ENCODE measurements around the gene HCFC1. TPM values are rescaled to one million over a fixed set of nuclear protein-coding genes. Genes with fewer than 3 reads are reported as not detected.

The HCFC1 gene
- total and polyA plus RNA-seq, 9 of the 15 experiments (the other 6 are each of a cell fraction or from before 2014, with no cell fraction given) = 2.8 to 133 (median 17.1) TPM

DNA sequence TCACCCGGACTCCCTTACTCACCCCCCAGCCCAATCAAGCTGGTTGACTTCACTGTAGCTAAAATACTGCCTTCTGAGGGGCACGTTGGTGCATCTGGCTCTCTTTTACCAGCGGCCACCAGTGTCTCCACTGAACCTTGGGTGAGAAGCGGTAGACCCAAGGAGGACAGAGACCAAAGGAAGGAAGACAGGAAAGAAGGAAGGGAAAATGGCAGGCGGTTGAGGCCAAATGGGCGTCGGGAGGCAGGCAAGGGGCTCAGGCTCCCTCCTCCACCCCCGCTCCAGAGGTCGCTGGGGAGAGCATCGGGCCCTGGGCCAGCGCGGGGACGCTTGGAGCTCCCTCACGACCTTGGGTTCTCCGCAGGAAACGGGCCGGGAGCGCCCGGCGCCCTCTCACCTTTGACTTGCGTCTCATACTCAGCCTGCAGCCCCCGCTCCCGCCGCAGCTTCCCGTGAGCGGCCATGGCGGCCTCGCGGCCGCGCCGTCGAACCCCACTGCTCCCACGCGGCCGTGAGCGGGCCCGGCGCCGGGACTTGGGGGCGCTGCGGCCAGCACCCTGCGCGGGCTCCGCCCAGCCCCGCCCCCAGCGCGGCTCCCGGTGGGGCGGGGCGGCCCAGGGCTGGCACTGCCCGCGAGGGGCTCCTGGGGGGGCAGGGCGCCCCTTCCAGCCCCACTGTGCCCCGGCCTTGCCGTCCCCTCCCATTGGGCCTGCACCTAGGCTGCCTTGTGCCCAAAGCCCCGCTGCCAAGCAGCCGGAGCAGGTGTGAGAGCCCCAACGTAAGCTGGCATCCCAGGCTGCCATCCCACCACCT, 45.7 kb downstream of the HCFC1 start, which contains the start of gene ARHGAP4 (continued):
- TF ChIP-seq MITF (IDR thresholded peaks at IDR 0.05) (no peak), HOMEZ (CRISPR knock-in tag; IDR thresholded peaks at IDR 0.05) (no peak), RUNX1 (IDR thresholded peaks at IDR 0.05; ENCODE audit: low read depth) (peak; percentile 61; the same call in 1 of the 2 replicates), POLR2G (IDR thresholded peaks at IDR 0.05; ENCODE audit: low read depth, low read length) (peak; percentile 92), CBX2 (IDR thresholded peaks at IDR 0.05; ENCODE audit: insufficient read depth, low read length, poor library complexity, severe bottlenecking) (no peak), ZNF263 (CRISPR knock-in tag; IDR thresholded peaks at IDR 0.05; ENCODE audit: borderline replicate concordance) (no peak), SIX5 (IDR thresholded peaks at IDR 0.05; ENCODE audit: borderline replicate concordance in 1 of 2, insufficient read depth in 1 of 2, low read depth in 1 of 2, low read length in 2 of 2) (no peak), ZNF76 (CRISPR knock-in tag; IDR thresholded peaks at IDR 0.05; ENCODE audit: borderline replicate concordance) (no peak), HDAC1 (IDR thresholded peaks at IDR 0.05) (no peak), ETS2 (tag; IDR thresholded peaks at IDR 0.05; ENCODE audit: borderline replicate concordance, poor library complexity, severe bottlenecking) (no peak), ZC3H4 (CRISPR knock-in tag; IDR thresholded peaks at IDR 0.05; ENCODE audit: borderline replicate concordance) (peak; percentile 81; the same call in 1 of the 2 replicates), CHD1 (IDR thresholded peaks at IDR 0.05; ENCODE audit: low read length) (no peak), MTA1 (IDR thresholded peaks at IDR 0.05; ENCODE audit: borderline replicate concordance) (no peak), ZNF121 (CRISPR knock-in tag; conservative IDR thresholded peaks at IDR 0.05) (no peak), CBFA2T2 (conservative IDR thresholded peaks at IDR 0.05) (no peak), PML (IDR thresholded peaks at IDR 0.05; ENCODE audit: low read length) (peak; percentile 98)
- TF ChIP-seq, protein P1, sequence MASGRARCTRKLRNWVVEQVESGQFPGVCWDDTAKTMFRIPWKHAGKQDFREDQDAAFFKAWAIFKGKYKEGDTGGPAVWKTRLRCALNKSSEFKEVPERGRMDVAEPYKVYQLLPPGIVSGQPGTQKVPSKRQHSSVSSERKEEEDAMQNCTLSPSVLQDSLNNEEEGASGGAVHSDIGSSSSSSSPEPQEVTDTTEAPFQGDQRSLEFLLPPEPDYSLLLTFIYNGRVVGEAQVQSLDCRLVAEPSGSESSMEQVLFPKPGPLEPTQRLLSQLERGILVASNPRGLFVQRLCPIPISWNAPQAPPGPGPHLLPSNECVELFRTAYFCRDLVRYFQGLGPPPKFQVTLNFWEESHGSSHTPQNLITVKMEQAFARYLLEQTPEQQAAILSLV (tag; IDR thresholded peaks at IDR 0.05) = no peak
- TF ChIP-seq, protein P2, sequence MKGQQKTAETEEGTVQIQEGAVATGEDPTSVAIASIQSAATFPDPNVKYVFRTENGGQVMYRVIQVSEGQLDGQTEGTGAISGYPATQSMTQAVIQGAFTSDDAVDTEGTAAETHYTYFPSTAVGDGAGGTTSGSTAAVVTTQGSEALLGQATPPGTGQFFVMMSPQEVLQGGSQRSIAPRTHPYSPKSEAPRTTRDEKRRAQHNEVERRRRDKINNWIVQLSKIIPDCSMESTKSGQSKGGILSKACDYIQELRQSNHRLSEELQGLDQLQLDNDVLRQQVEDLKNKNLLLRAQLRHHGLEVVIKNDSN (CRISPR knock-in tag; IDR thresholded peaks at IDR 0.05) = no peak
- TF ChIP-seq, protein P3, sequence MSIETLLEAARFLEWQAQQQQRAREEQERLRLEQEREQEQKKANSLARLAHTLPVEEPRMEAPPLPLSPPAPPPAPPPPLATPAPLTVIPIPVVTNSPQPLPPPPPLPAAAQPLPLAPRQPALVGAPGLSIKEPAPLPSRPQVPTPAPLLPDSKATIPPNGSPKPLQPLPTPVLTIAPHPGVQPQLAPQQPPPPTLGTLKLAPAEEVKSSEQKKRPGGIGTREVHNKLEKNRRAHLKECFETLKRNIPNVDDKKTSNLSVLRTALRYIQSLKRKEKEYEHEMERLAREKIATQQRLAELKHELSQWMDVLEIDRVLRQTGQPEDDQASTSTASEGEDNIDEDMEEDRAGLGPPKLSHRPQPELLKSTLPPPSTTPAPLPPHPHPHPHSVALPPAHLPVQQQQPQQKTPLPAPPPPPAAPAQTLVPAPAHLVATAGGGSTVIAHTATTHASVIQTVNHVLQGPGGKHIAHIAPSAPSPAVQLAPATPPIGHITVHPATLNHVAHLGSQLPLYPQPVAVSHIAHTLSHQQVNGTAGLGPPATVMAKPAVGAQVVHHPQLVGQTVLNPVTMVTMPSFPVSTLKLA (conservative IDR thresholded peaks at IDR 0.05) = no peak; a peak in 1 of 4 replicates
